ENCODE results near the gene GRN. TPM values are rescaled to one million over a fixed set of nuclear protein-coding genes. Genes with fewer than 3 reads are reported as not detected.

The GRN gene
- total and polyA plus RNA-seq, 2 of the 13 experiments (the other 11 are each of a cell fraction or from before 2014, with no cell fraction given): 86.6 to 143 TPM

- TF ChIP-seq IRF9 (CRISPR knock-in tag; IDR thresholded peaks at IDR 0.05; ENCODE audit: borderline replicate concordance) (0 out of 2 replicates have a peak, but pooled peaks have one; percentile 31), TBX3 (IDR thresholded peaks at IDR 0.05; ENCODE audit: borderline replicate concordance) (no peak), MYPOP (CRISPR knock-in tag; IDR thresholded peaks at IDR 0.05) (no peak), THAP9 (CRISPR knock-in tag; IDR thresholded peaks at IDR 0.05; ENCODE audit: borderline replicate concordance) (peak; percentile 54; the same call in 1 of the 2 replicates), MTERF4 (CRISPR knock-in tag; IDR thresholded peaks at IDR 0.05) (no peak), TCF12 (IDR thresholded peaks at IDR 0.05) (no peak), TCF12 (CRISPR knock-in tag; IDR thresholded peaks at IDR 0.05) (no peak), ZNF317 (CRISPR knock-in tag; IDR thresholded peaks at IDR 0.05) (no peak), ZNF512 (CRISPR knock-in tag; IDR thresholded peaks at IDR 0.05) (no peak), NR2F6 (IDR thresholded peaks at IDR 0.05) (peak; percentile 40; the same call in 1 of the 2 replicates), NR2F6 (CRISPR knock-in tag; IDR thresholded peaks at IDR 0.05) (0 out of 2 replicates have a peak, but pooled peaks have one; percentile 41), ZFP82 (CRISPR knock-in tag; IDR thresholded peaks at IDR 0.05; ENCODE audit: borderline replicate concordance) (peak; percentile 56; the same call in 1 of the 2 replicates), CENPT (CRISPR knock-in tag; IDR thresholded peaks at IDR 0.05; ENCODE audit: low read depth) (no peak), TERF1 (CRISPR knock-in tag; IDR thresholded peaks at IDR 0.05) (no peak), FOXO1 (CRISPR knock-in tag; IDR thresholded peaks at IDR 0.05) (no peak), ZC3H13 (CRISPR knock-in tag; IDR thresholded peaks at IDR 0.05) (0 out of 2 replicates have a peak, but pooled peaks have one; percentile 37)
Observed at GRCh38 chr17:44374306-44375195, 29.4 kb downstream of the GRN start (continued).
